Suppressor macrophage treated with lipopolysaccharide for 1 hour (primary cell): ENCODE results near the gene SLC22A2.

ENCODE experiments used
- DNase-seq, 3 donors: peaks; one replicate each; pipeline ENCODE4 v3.0.0-alpha.2; 2020 to 2022

SLC22A2 gene

DNA sequence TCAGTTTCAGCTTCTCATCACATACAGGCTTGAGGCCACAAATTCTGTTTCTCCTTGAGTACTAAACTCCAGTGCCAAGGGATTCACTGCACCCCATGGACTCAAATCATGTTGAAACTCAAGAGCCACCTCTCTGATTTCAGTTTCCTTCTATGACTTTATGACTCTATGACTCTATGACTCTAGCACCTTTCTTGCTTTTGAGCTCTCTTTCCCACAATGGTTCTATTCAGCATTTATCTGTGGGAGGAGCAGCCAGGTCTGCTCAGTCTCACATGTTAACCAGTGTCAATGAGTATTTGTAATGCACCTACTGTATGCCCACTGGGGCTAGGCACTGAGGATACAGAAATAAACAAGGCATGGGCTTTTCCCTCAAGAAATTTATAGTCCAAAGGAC lies 14.6 kb upstream of the SLC22A2 start:
- DNase-seq: no peak

DNA sequence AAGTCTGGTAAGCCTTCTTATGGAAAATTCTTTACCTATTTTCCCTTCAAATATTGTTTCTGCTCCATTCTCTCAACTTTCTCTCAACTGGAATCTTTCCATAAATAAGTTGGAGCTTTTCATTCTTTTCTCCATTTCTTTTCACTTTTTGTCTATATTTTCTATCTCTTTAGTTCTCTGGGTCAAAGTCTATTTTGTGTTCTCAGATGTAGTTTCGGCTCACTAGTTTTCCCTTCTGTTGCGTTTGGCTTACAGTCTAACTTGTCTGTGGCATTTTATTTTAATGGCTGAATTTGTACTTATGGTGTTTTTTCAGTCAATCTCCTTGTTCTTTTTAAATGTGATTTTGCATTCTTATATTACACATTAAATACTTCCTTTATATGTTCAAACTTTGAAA lies 14.1 kb upstream of the SLC22A2 start:
- no peak for DNase-seq

DNA sequence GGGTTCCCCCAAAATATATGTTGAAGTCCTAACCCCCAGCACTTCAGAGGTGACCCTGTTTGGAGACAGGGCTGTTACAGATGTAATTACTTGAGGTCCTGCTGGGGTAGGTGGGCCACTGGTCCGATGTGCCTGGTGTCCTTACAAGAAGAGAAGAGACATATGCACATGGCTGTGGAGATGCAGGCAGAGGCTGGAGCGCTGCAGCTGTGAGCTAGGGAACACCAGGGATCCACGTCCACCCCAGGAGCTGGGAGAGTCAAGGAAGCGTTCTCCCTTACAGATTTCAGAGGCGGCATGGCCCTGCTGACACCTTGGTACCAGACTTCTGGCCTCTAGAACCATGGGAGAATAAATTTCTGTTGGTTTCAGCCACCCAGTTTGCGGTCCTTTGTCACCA lies 11.7 kb upstream of the SLC22A2 start:
- no peak for DNase-seq

DNA sequence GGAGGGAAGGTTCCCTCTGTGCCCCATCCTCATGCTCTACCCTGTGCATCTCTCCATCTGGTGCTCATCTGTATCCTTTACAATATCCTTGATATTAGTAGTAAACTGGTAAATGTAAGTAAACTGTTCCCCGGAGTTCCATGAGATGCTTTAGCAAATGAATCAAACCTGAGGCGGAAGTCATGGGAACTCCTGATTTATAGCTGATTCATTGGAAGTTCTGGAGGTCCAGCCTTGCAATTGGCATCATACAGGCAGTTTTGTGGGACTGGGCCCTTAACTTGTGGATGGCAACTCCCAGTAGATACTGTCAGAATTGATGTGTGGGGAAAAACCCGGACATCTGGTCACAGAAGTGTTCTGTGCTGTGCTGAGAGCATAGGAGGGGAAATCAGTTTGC lies 11.2 kb upstream of the SLC22A2 start:
- DNase-seq: no peak

DNA sequence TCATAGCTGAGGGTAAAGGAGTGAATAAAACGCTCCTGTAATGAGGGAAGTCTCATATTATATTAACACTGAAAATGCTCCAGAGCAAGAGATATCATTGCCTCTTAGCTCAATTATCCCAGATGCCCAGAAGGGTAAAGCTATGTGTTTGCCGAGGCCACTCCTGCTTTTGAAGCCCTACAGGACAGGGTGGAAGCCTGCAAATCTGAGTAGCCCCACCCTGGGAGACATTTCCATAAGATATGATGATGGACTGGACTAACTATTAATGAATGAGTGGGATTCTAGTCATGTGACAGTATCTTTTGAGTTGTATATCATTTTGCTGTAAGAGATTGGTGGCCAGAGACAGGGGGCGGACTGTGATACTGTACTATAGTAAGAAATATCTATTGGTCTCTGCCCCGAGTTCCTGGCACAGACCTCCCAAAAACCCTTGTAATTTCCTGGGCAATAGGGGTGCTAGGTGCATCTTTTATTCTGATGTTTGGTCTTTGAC lies 10.5 kb upstream of the SLC22A2 start:
- DNase-seq: no peak

DNA sequence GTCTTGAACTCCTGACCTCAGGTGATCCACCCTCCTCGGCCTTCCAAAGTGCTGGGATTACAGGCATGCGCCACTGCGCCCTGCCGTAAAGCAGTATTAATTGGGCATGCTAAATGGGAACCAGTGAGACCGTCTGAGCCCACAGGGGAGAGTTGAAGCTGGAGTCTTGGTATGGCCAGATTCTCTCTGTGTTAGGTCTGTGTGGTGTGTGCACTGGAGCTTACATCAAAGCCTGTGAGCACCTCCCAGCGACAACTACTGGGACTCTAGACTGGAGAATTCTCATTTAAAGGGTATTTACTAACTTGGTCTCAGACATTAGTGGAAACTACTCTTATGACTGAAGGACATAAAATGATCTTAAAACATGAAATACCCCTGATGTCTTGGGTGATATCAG lies 8.5 kb upstream of the SLC22A2 start:
- DNase-seq: no peak

DNA sequence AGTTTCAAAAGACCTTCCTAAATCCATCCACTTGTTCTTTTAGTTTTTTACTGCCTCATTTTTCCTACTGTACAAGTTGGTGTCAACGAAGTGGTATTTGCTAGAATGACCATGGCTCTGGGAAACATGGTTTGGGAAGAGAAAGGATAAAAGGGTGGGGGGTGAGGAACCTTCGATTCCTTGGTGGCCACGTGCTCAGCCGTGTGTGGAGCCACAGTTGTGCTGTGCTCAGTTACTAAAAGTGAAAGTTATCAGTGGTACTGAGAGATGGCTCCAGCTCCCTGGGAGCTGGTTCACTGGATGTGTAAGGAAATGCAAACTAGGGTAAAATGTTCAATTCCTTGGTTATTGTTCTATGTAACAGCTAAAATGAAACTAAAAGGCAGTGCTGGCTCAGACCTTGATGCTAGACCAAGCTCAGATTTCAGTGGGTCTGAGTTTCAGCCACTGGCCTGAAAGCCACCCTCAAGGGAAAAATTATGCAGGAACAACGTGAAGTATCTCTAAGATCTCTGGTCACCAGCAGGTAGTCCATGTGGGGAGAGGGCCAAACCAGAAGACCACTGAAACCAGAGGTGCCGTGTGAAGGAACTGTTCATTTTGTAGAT lies 7.4 kb upstream of the SLC22A2 start:
- DNase-seq: no peak

DNA sequence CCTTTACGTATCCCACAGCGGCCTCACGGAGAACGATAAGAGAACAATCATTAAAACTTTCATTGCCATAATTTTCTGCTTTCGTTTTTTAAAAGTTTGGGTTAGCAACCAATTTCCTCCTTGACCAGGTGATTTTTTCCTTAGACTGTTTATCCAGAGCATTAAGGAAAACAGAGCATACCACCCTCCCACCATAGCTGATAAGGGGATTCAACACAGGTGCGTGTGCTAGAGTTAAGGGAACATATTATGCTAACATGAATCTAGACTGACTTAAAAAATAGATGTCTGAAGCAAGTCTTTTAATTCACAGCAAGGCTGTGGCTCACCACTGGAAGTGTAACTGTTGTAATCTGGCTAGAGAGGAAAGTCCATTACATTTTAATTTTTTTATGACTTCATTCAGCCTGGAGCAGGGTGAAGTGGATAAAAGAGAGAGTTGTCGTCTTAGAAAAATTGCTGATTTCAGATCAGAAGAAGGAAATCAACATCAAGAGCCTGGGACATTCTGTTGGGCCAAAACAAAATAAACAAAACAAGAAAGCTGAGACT lies 5.5 kb upstream of the SLC22A2 start:
- DNase-seq: no peak

DNA sequence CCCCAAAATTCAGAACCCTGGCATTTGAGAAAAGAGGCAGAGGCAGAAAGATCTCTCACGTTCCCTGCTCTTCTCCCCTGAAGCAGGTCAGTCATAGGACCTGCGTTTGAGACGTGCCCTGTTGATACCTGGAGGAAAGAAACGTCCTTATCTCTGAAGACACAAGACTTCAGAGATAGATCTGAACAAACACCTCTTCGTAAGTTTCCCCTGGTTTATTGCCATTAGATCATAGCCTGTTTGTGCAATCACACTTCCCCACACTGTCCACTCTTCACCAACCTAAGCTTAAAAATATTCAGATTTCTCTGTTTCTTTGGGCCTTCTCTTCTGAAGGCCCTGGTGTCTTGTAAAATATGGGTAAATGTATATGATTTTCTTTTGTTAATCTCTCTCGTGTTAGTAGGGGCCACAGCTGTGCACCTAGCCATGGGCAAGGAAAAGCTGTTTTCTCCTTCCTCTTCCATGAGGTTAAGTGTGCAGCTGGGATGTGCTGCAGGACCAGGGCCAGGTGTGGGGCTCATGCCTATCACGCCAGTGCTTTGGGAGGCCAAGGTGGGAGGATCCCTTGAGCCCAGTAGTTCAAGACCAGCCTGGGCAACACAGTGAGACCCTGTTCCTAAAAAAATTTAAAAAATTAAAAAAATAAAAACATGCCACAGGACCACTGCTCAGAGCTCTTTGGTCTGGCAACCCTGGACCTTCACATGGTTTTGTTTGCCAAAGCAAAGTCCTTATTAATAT lies 4.7 kb upstream of the SLC22A2 start:
- no peak for DNase-seq

DNA sequence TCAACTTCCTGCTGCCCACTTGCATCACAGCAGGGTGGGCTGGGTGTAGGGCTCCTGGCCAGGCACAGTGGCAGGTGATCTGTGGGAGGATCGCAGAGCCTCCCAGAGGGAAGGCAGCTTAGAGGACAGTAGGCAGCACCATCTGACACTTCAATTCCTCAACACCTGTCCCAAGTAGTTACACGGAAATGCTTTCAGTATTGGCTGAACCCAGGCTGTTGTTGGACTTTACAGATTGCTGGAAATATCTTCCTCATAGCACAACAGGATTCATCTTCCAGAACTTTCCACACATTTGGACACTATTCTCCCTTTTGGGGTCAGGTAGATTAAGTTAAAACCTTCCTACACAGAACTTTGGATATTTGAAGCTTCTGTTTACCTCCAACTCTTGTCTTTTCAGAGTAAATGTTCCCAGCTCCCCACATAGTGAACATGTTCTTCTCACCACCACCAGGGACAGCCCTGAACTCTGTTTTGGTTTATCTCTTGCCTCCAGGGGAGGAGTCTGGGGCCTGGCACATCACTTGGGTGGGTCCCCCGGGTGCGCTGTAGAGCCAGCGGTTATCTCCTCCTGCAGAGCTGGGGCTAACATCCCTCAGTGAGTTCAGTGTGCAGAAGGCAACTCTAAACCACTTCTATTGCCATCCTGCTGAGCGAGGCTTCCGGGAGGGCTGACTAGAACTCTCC lies 3.5 kb upstream of the SLC22A2 start:
- no peak for DNase-seq

DNA sequence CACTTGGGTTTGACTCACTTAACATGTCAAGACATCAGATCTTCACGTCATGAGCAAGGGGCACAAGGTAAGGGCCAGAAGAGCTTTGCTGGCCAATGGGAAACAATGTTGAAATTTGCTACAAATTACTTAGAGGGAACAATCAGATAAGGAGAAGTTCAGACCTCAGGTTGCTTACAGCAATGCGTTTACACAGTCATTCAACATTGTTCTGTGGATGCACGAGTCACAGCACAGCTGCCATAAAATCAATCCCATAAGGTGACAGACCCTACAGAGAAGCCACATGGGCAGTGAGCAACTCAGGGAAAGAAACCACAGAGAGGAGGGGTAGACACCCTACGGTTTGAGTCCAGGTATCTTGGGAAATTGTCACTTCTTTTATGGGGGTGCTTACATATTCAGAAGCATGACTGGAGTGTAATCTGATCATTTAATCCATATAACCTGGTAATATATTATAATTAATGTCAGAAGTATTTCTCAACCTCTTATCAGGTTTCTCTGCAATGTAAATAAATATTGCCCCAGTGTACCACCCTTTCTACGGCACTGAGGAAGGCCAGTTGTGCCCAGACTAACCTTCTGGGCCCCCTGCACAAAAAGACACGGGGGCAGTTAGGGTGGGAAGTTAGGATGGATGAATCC lies 2.3 kb upstream of the SLC22A2 start:
- no peak for DNase-seq

DNA sequence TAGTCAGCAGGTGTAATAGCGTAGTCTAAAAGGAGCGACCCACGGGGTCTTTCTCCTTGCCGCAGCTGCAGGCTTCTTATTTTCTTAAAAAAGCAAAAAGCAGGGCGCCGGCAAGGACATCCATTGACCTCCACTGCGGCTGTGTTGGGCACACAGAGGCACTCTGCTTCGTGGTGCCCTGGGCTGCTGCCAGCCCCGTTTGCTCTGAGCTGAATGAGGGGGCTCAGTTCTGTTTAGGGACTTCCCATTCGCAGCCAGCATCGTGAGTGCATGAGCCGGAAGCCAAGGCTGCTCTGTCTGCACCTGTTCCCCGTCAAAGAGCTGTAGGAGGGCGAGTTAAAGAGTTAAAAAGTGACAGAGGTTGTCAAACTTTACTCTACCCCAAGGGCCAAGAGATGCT lies 1.7 kb upstream of the SLC22A2 start:
- no peak for DNase-seq

DNA sequence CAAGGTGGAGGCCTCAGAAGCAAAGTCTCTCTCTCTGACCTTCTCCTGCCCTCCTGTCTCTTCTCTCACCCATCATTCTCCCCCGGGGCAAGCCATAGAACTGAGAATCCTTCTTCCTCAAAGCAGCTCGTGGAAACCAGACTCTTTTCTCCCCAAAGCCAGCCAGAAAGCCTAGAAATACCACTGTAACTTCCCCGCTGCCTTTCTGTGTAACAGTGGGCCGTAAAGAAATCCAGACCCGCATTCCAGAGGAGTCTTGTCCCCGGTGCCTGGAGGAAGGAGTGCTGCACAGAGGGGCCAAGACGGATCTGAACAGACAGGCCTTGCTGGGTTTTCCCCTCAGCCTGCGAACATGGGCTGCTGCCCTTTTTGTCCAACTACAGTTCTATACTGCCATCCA lies 977 bp upstream of the SLC22A2 start:
- no peak for DNase-seq

DNA sequence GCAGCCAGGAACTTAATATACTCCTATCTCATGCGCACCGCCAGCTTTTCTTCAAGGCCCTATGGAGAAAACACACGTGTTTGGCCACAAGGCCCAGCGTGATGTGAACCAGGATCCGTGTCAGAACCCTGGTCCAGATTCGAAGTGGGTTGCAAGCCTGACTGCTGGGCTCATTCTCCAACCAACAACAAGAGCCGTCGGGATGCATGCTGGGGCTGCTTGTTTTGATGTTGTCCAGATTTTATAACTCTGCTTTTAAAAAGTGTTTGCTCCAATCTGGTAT lies 463 bp upstream of the SLC22A2 start:
- no peak for DNase-seq

DNA sequence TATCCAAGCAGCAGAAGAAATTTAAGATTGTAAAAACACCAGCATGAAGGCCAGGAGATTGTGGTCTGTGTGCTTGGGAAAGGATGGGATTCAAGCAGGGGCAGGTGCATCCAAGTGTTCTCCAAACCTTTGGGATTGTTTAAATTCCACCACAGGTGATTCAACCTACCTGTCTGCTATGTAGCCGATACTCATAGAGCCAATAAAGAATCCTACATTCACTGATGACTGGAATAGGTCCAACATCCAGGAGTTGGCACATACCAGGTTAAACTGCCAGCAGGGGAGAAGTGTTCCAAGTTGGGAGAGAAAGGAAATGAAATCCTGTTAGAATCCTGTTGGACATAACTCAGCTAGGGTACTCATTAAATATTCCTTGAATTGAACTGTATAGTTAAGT lies 2.2 kb downstream of the SLC22A2 start:
- DNase-seq: peak in 1 of 3 donors; percentile 17

DNA sequence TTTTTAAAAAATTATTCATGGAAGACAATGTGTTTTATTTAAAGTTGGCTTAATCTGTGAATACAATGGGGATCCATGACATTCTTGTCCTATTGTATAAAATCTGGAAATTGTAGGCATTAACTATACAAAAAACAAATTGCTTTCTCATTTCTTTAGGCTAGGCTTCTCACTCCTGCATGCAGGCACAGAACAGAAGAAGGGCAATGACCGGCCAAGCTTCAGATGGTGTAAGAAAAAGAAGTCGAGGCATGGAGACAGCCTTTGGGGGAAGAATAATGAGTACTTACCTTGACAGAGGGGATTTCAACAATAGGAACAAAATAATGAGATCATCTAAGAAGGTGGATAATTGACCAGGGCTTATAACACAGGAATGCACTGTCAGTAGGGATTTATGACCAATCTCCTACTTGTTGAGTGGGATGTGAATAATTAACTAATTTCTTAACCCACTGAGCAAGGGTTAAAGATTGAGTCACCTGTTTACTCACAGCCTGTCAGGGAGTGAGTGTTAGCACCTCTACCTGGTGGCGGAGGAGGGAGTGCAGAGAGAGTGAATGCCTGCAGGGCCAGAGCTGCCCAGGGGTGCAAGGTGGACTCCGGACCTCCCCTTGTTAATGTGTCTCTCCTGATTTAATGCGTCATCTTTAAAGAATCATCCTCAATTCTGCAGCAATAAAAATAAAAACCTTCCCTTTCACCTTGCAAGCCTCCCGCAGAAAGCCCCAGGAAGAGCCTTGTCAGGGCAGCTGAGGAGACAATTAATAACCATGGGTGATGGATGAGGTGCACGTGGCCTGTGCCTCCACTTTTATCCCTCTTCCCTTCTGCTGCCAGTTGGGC lies 3.9 kb downstream of the SLC22A2 start:
- no peak for DNase-seq

DNA sequence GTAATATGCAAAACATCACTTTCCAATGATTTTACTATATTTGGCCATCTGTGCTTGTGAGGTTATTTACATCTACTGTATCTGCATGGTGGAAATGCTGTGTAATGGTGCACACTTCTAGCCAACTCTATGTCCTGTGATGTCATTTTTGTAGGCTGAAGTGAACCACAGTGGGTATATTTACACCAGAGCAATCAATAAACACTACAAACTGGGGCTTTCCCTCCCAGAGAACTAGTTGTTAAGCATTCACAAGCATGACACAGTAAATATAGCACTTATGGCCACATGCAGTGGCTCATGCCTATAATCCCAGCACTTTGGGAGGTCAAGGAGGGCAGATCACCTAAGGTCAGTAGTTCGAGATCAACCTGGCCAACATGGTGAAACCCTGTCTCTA lies 4.9 kb downstream of the SLC22A2 start:
- no peak for DNase-seq

DNA sequence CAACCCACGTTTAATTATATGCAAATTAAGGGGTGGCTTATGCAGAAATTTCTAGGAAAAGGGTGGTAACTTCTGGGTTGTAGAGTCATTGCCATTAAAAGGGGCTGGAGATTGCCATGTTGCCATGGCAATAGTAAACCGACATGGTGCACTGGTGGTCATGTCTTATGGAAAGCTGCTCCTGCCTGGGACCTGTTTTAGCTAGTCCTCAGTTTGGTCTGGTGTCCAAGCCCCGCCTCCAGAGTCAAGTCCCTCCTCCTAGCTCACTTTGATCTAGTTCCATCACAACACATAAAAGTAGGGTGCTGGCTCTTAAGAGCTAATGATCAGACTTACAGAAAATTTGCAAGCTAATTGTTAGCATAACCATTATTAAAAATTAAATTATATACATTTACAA lies 5.3 kb downstream of the SLC22A2 start:
- no peak for DNase-seq

DNA sequence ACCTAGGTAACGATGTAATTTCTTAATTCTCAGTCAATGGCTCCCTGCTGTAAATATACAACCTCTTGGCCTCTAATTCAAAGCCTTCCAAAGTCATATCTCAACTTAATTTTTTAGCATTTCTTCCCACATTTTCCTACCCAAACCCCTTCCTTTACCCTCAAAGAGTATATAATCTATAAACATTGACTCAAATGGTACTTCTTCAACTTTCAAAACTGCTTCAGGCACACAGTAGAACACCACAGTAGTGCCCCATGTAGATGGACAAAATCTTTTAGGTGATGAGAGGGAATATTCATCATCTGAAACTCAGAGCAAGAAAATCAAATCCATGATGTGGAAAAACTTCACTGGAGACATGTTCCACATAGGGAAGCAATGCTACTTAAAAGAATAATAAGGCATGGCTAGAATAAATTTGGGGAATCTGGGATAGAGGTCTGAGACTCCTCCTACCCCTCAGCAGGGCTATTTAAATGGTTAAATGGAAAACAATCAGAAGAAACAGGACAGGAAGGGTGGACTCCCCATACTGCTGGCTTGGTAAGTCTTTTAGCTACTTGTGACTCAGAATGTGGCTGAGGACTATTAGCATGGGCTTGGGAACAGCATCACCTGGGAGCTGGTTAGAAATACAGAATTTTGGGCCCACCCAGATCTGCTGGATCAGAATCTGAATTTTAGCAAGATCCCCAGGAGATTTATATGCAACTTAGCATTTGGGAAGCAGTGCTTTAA lies 6.4 kb downstream of the SLC22A2 start:
- no peak for DNase-seq

DNA sequence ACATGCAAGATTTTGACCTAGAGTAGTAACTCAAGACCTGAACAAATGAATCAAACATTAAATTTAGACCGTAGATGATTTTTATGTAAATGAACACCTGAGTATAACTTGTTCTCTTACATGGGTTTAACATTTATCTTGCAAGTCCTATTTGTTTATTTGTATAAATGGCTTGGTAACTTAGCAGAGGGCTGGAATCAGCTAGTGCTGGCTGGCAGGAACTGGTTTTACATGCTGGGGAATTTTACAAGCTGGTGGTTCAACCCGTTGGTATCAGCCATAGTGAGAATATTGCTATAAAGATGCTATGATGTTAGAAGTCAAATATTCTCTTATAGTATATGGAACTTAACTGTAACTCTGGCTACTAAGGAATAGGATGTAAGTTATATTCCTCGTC lies 8.9 kb downstream of the SLC22A2 start:
- DNase-seq: no peak

DNA sequence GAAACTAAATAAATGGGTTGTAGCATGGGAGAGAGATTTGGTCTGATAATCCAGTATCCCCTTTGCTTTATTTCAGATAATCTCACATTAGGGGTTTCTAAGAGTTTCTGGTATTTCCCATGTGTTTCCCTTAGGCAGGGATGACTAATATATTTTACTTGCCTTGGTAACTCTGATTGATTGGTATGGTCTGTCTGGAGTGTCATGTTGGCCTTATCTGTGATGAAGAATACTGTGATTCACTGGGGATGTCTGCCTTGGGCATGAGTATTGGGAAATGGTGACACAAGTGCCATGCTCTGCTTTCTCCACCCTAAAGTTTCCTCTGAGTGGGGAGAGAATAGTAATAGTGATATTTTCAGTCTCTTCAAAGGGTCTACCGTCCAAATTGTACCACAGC lies 10.1 kb downstream of the SLC22A2 start:
- peak; percentile 3 to 39 (median 9) for DNase-seq

DNA sequence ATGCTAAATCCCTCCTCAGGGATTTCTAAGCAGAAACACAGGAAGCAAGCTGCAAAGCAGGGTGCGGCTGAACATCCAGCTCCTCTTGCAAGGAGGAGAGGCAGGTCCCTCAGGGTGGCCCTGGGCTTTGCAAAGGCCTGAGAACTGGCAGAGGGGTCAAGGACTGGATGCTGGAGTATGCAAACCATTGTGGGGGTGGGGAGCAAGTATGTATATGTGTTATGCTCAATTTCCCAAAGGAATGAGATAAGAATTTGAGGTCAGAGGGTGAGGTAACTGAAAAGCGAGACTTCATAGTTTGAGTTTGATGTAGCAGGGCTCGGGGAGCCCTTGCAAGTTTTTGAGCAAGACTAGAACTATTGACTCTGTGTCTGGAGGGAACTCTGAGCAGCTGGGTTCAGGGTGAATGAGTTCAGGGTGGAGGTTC lies 11.2 kb downstream of the SLC22A2 start:
- no peak for DNase-seq
